ENCODE data around the gene PPP1R12B.

DNA sequence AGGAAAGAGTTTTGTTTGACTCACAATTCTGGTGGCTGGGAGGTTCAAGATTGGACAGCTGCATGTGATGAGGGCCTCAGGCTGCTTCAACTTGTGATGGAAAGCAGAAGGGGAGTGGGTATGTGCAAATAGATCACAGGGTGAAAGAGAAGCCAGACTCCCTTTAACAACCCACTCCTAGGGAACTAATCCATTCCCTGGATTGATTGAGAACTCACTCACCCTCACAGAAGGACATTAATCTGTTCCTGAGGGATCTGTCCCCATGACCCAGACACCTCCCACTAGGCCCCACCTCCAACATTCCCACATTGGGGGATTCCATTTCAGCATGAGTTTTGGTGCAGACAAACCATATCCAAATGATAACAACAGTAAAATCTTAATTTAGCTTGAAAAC lies 32.3 kb upstream of the PPP1R12B start:
- TF ChIP-seq CTCF (IDR thresholded peaks at IDR 0.05; ENCODE audit: poor library complexity): no peak
- no peak for TF ChIP-seq EZH2 (IDR thresholded peaks at IDR 0.05; ENCODE audit: borderline replicate concordance)
